Cardiac muscle cell (in vitro differentiated cells and primary cell): ENCODE results near the gene PUM1. TPM values are rescaled to one million over a fixed set of nuclear protein-coding genes. Genes with fewer than 3 reads are reported as not detected.

Experiments
- DNase-seq, 2 donors: peaks; one replicate each; pipeline versions ENCODE4 v3.0.0 to v3.0.0-alpha.2; 2010 to 2017; ENCODE audit warnings: low read depth in 1 of 2, low spot score in 1 of 2
- H3K27ac ChIP-seq: fragments of 200-600 bp; sonication (generic); 2 replicates; pipeline ENCODE4 v1.5.1; 2016
- H3K27me3 ChIP-seq: fragments of 200-600 bp; sonication (generic); 2 replicates; pipeline ENCODE4 v1.6.0; 2016; ENCODE audit warnings: control low read depth
- H3K36me3 ChIP-seq: fragments of 200-600 bp; sonication (generic); 2 replicates; pipeline ENCODE4 v1.5.1; 2016; ENCODE audit warnings: control low read depth
- H3K4me1 ChIP-seq: fragments of 200-600 bp; sonication (generic); 2 replicates; pipeline ENCODE4 v1.8.1; 2017; ENCODE audit warnings: low read depth, mild to moderate bottlenecking, mixed run types
- H3K4me3 ChIP-seq: fragments of 200-600 bp; sonication (generic); 2 replicates; pipeline ENCODE4 v1.5.1; 2016; ENCODE audit warnings: mild to moderate bottlenecking
- H3K9me3 ChIP-seq: fragments of 200-600 bp; sonication (generic); 2 replicates; pipeline ENCODE4 v1.5.1; 2017; ENCODE audit warnings: low read depth, mild to moderate bottlenecking, control low read depth
- polyA plus RNA-seq: library from polyadenylated mRNA; unstranded; fragments of >200 nt; fragmentation: Nextera tagmentation; extraction: Ambion mirVana; gene quantifications from 2 replicates; pipeline ENCODE4 v1.2.1, GENCODE V29; 2016
- total RNA-seq: library from RNA; depleted of rRNA; stranded (reverse); fragments of >200 nt; gene quantifications from 2 replicates; pipeline ENCODE4 v1.2.3, GENCODE V29; 2016
- TF ChIP-seq, protein P1 (sequence below): IDR thresholded peaks from 2 replicates; pipeline ENCODE4 v1.5.1; 2012; ENCODE audit warnings: low read depth, mild to moderate bottlenecking, low read length

The PUM1 gene
- total and polyA plus RNA-seq, 2 experiments from 2014 or later: 81.1 to 130 TPM

DNA sequence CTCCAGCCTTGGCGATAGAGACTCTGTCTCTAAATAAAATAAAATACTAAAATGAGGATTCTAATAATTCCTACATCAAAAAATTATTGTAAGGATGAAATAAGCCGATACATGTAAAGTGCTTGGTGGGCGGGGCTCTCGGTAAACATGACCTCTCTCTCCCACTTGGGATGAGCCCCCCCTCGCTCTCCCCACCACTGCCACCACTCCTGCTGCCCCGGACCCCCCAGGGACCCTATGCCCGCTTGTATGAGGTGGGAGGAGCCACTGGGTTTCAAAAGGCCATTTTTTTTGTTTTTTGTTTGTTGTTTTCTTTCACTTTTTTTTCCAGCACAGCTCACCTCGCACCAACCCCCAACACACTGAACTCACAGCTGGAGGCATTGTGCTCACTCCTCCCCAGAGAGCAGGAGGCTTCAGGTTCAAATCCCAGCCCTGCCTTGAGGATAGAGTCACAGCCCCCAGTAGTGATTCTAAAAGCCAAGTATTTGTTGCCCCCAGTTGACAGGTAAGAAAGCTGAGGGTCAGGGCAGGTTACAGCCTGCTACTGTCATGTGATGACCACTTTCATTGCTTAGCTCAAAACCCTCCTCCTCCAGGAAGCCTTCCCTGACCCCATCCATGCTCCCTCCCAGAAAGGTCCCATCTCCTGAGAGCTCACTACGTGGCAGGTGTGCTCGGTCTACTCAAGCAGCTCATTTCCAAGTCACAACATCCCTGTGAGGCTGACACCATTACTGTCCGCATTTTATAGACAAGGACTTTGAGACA is 161.1 kb downstream of the PUM1 start:
- Histone ChIP-seq H3K36me3 (no peaks in the 10 kb centered on the region), H3K27ac (no peak overlapping the region), H3K27me3 (no peaks in the 10 kb centered on the region), H3K9me3 (no peaks in the 10 kb centered on the region), H3K4me3 (no peak overlapping the region), H3K4me1 (peaks cover 11% of the 10 kb centered on the region)
- DNase-seq: no peak
- TF ChIP-seq, protein P1, sequence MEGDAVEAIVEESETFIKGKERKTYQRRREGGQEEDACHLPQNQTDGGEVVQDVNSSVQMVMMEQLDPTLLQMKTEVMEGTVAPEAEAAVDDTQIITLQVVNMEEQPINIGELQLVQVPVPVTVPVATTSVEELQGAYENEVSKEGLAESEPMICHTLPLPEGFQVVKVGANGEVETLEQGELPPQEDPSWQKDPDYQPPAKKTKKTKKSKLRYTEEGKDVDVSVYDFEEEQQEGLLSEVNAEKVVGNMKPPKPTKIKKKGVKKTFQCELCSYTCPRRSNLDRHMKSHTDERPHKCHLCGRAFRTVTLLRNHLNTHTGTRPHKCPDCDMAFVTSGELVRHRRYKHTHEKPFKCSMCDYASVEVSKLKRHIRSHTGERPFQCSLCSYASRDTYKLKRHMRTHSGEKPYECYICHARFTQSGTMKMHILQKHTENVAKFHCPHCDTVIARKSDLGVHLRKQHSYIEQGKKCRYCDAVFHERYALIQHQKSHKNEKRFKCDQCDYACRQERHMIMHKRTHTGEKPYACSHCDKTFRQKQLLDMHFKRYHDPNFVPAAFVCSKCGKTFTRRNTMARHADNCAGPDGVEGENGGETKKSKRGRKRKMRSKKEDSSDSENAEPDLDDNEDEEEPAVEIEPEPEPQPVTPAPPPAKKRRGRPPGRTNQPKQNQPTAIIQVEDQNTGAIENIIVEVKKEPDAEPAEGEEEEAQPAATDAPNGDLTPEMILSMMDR: no peak

DNA sequence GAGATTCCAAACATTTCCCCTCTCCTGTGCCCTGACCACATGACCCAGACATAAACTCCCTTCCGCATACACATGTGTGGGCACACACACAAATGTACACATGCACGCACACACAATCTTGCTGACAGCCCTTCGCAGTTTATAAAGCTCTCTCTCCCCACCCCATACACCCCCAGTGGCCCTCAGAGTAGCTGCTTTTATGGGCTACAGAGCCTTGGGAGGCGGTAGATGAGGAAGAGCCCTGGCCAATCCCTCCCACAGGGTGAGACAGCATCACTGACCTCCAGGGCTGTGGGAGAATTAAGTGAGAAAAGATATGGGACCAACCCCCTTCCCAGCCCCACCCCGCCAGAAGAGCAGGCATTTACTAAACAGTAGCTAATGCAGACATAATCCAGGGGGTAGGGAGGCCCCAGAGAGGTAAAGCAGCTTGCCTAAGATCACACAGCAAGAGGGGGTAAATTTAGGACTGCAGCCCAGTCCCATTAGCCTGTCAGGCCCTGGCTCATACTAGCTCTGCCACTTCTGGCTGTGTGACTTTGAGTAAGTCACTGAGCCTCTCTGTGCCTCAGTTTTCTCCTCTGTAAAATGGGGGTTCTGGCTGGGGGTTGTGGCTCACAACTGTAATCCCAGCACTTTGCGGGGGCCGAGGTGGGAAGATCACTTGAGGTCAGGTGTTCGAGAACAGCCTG is 162.0 kb downstream of the PUM1 start:
- peaks cover 6% of the 10 kb centered on the region for H3K4me1 ChIP-seq
- H3K36me3 ChIP-seq: no peaks in the 10 kb centered on the region
- peak overlapping the region; percentile 35 for H3K27ac ChIP-seq
- DNase-seq: peak in 1 of 2 donors; percentile 44
- no peaks in the 10 kb centered on the region for H3K9me3 ChIP-seq
- H3K27me3 ChIP-seq: no peaks in the 10 kb centered on the region
- H3K4me3 ChIP-seq: no peak overlapping the region
- TF ChIP-seq, protein P1: no peak

DNA sequence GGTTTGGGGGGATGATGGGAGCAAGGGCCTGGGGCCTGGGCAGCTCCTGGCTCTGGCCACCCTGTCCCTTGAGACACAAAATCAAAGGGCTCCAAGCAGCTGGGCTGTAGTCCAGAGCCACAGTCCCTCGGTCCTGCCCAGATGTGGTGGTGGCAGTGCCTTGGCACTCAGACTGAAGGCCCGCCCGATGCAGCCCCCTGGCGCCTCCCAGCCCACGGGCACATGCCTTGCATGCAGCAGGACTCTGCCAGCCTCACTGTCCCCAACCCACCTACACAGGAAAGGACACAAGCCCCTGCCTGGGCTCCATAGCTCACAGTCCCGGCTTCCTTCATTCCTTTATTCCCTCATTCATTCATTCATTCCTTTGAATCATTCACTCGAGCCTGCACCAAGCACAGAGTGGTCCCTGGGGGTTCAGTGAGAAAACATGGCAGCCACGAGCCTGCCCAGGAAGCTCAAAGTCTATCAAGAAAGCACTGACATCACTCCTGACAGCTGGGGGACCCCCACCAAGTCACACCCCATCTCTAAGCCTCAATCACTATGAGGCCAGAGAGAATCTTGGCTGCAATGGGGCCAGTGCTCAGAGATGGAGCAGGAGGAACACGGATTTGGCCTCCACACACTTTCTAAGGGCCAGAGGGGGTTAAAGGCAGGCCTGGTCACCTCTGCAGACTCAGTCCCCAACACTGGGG is 162.8 kb downstream of the PUM1 start:
- Histone ChIP-seq H3K4me3 (no peak overlapping the region), H3K9me3 (no peaks in the 10 kb centered on the region), H3K27ac (peak overlapping the region; percentile 35), H3K27me3 (no peaks in the 10 kb centered on the region), H3K4me1 (peaks cover 6% of the 10 kb centered on the region), H3K36me3 (no peaks in the 10 kb centered on the region)
- no peak for DNase-seq
- TF ChIP-seq, protein P1: no peak

DNA sequence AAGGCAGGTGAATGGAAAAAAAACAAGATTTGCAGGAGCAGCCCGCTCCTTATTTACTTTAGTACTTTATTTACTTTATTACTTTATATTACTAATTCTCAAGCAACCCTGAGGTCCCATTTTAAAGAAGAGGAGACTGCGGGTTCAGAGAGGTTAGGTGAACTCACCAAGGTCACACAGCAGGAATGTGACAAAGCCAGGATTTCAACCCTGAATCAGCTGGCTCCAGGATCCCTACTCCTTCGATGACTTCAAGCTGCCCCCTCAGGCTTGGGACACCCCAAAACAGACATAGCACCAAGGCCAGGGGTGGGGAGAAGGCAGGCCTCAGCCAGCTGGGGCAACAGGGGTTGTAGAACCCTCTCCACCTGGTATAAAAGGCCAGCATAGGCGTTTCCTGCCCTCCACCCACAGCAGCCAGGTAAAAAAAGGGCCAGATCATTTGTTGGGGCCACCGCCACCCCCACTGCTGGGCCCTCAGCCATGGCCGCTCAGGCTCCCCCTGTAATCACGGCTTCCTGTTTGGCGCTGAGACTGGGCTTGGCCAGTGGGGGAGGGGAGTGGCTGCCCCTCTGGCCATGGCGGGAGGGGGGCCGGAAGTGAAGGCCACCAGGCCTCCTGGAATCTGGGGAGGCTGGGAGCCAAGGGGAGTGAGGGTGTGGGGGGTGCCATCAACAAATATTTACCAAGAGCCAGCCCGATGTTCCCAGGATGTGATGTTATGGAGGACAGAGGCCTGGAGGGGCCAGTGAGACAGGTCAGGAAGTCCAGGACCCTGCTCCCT is 163.5 kb downstream of the PUM1 start:
- Histone ChIP-seq H3K36me3 (no peaks in the 10 kb centered on the region), H3K27ac (no peak overlapping the region)
- DNase-seq: peak in 1 of 2 donors; percentile 76

More for the DNA sequence above, 163.5 kb downstream of the PUM1 start:
- Histone ChIP-seq H3K9me3 (no peaks in the 10 kb centered on the region), H3K27me3 (no peaks in the 10 kb centered on the region), H3K4me1 (peaks cover 1% of the 10 kb centered on the region), H3K4me3 (no peak overlapping the region)
- TF ChIP-seq, protein P1: no peak
